ENCODE measurements around the gene ACOT7. TPM values are rescaled to one million over a fixed set of nuclear protein-coding genes. Genes with fewer than 3 reads are reported as not detected.

ACOT7 gene
- total RNA-seq, 1 donor from 2014 or later: 38.8 TPM

DNA sequence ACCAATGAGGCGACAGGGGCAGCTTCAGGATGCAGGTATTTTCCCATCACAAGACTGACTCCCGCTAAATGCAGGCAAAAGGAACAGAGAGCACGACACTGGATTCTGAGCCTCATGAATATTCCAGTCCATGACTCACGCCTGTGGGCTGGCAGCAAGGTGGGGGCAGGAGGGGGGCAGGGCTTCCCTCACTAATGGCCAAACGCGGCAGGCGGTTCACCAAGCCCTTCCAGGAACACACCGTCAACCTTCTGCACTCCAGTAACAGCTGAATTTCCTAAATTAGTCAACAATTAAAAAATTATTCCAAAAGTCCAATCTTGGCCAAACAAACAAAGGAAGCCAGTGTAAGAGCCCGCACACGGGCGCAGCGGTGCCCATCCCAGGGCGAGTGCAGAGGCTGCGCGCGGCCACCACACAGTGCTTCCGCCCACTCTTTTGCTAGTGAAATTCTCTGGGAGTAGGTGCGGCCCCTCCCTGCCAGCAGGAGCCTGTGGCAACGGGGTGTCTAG lies 120.1 kb downstream of the ACOT7 start:
- no peaks in the 10 kb centered on the region for H3K27me3 ChIP-seq
- no peak overlapping the region for H3K4me3 ChIP-seq
- no peaks in the 10 kb centered on the region for H3K36me3 ChIP-seq
- intact Hi-C loops (cut with DNase I): no loop called here
- H3K4me1 ChIP-seq: peaks cover 29% of the 10 kb centered on the region
- DNase-seq (ENCODE audit: extremely low spot score in 2 of 2): no peak
- no peaks in the 10 kb centered on the region for H3K9me3 ChIP-seq
- peak overlapping the region; percentile 41 for H3K27ac ChIP-seq
- no peak for TF ChIP-seq POLR2A (IDR thresholded peaks at IDR 0.05)
- peak in 1 of 2 donors; percentile 24 for TF ChIP-seq POLR2AphosphoS5 (IDR thresholded peaks at IDR 0.05; ENCODE audit: insufficient read depth in 1 of 2, low read depth in 1 of 2)
- TF ChIP-seq, protein P1, sequence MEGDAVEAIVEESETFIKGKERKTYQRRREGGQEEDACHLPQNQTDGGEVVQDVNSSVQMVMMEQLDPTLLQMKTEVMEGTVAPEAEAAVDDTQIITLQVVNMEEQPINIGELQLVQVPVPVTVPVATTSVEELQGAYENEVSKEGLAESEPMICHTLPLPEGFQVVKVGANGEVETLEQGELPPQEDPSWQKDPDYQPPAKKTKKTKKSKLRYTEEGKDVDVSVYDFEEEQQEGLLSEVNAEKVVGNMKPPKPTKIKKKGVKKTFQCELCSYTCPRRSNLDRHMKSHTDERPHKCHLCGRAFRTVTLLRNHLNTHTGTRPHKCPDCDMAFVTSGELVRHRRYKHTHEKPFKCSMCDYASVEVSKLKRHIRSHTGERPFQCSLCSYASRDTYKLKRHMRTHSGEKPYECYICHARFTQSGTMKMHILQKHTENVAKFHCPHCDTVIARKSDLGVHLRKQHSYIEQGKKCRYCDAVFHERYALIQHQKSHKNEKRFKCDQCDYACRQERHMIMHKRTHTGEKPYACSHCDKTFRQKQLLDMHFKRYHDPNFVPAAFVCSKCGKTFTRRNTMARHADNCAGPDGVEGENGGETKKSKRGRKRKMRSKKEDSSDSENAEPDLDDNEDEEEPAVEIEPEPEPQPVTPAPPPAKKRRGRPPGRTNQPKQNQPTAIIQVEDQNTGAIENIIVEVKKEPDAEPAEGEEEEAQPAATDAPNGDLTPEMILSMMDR (IDR thresholded peaks at IDR 0.05): no peak

DNA sequence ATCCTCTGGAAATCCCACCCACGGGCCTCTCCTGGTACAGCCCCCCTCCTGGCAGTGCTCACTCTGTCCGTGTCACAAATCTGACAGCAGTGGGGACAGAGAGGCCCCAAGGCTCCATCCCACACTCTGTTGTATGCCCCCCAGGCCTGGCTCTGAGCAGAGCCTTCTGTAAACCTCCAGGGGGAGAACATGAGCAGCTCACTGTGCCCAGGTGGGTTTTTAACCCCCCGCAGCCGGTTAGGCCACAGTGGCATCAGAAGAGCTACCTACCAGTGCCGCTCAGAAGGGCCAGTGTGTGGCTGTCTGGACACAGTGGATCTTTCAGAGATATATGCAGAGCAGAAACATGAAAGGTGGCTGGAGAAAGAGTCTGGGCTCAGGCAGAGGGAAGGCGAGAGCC lies 120.7 kb downstream of the ACOT7 start:
- TF ChIP-seq POLR2AphosphoS5 (IDR thresholded peaks at IDR 0.05; ENCODE audit: insufficient read depth in 1 of 2, low read depth in 1 of 2) (no peak), POLR2A (IDR thresholded peaks at IDR 0.05) (no peak)
- TF ChIP-seq, protein P1 (IDR thresholded peaks at IDR 0.05): no peak
- H3K4me3 ChIP-seq: no peak overlapping the region
- H3K36me3 ChIP-seq: no peaks in the 10 kb centered on the region
- H3K4me1 ChIP-seq: peaks cover 29% of the 10 kb centered on the region
- H3K27ac ChIP-seq: peak overlapping the region; percentile 41
- no peaks in the 10 kb centered on the region for H3K27me3 ChIP-seq
- no peak for DNase-seq (ENCODE audit: extremely low spot score in 2 of 2)
- no peaks in the 10 kb centered on the region for H3K9me3 ChIP-seq
- intact Hi-C loops (cut with DNase I): no loop called here

GRCh38 chr1:6272452-6272851 lies 121.1 kb downstream of the ACOT7 start:
- Histone ChIP-seq H3K4me3 (no peak overlapping the region), H3K27ac (peak overlapping the region; percentile 41), H3K4me1 (peaks cover 29% of the 10 kb centered on the region), H3K27me3 (no peaks in the 10 kb centered on the region), H3K9me3 (no peaks in the 10 kb centered on the region), H3K36me3 (no peaks in the 10 kb centered on the region)
- no peak for DNase-seq (ENCODE audit: extremely low spot score in 2 of 2)
- TF ChIP-seq POLR2AphosphoS5 (IDR thresholded peaks at IDR 0.05; ENCODE audit: insufficient read depth in 1 of 2, low read depth in 1 of 2): no peak
- TF ChIP-seq, protein P1 (IDR thresholded peaks at IDR 0.05): no peak
- TF ChIP-seq POLR2A (IDR thresholded peaks at IDR 0.05): no peak
- intact Hi-C loops (cut with DNase I): no loop called here

- intact Hi-C loops (cut with DNase I): no loop called here
- Histone ChIP-seq H3K27me3 (no peaks in the 10 kb centered on the region), H3K4me1 (peaks cover 24% of the 10 kb centered on the region), H3K36me3 (no peaks in the 10 kb centered on the region), H3K9me3 (no peaks in the 10 kb centered on the region), H3K27ac (no peak overlapping the region), H3K4me3 (no peak overlapping the region)
- DNase-seq (ENCODE audit: extremely low spot score in 2 of 2): no peak
- TF ChIP-seq, protein P1 (IDR thresholded peaks at IDR 0.05): no peak
- TF ChIP-seq POLR2AphosphoS5 (IDR thresholded peaks at IDR 0.05; ENCODE audit: insufficient read depth in 1 of 2, low read depth in 1 of 2): no peak
- TF ChIP-seq POLR2A (IDR thresholded peaks at IDR 0.05): no peak
These were observed 122.0 kb downstream of the ACOT7 start for GRCh38 chr1:6271554-6271953.

- Histone ChIP-seq H3K9me3 (no peaks in the 10 kb centered on the region), H3K4me3 (no peak overlapping the region), H3K27me3 (no peaks in the 10 kb centered on the region), H3K36me3 (no peaks in the 10 kb centered on the region), H3K27ac (no peak overlapping the region), H3K4me1 (peaks cover 21% of the 10 kb centered on the region)
- intact Hi-C loops (cut with DNase I): no loop called here
- TF ChIP-seq, protein P1 (IDR thresholded peaks at IDR 0.05): no peak
- TF ChIP-seq POLR2AphosphoS5 (IDR thresholded peaks at IDR 0.05; ENCODE audit: insufficient read depth in 1 of 2, low read depth in 1 of 2) (no peak), POLR2A (IDR thresholded peaks at IDR 0.05) (no peak)
- DNase-seq (ENCODE audit: extremely low spot score in 2 of 2): no peak
These were observed 122.6 kb downstream of the ACOT7 start for GRCh38 chr1:6271006-6271405.
